Endothelial cell of umbilical vein (primary cell): ENCODE results near the gene OR6V1.

Experiments
- EZH2 ChIP-seq: IDR thresholded peaks from 2 replicates; pipeline ENCODE4 v1.6.1; 2012; ENCODE audit warnings: borderline replicate concordance, low read depth, mild to moderate bottlenecking, moderate library complexity, low read length, inconsistent platforms; ENCODE audit not compliant: severe bottlenecking
- JUN ChIP-seq: IDR thresholded peaks from 2 replicates; pipeline ENCODE4 v1.6.1; 2011; ENCODE audit warnings: borderline replicate concordance, low read depth; ENCODE audit not compliant: insufficient read length, insufficient read depth
- MYC ChIP-seq: IDR thresholded peaks from one replicate; pipeline ENCODE4 v1.6.1; 2011; ENCODE audit warnings: mild to moderate bottlenecking, low read depth, low read length
- POLR2A ChIP-seq: IDR thresholded peaks from 2 replicates; pipeline ENCODE4 v1.6.1; 2012; ENCODE audit warnings: low read depth, mild to moderate bottlenecking, control low read depth, low read length
- POLR2AphosphoS5 ChIP-seq: IDR thresholded peaks from 2 replicates; pipeline ENCODE4 v1.6.1; 2012; ENCODE audit warnings: low read depth, mild to moderate bottlenecking, control low read depth, low read length, moderate library complexity; ENCODE audit not compliant: insufficient read depth
- TF ChIP-seq, protein P1 (sequence below), 2 donors: IDR thresholded peaks; 1 replicate in 1 of 2; 2 replicates in 1 of 2; pipeline ENCODE4 v1.5.1; 2011; ENCODE audit warnings: low read length in 2 of 2, mild to moderate bottlenecking in 2 of 2, moderate library complexity in 2 of 2, control low read depth in 1 of 2, inconsistent platforms in 1 of 2, low read depth in 1 of 2; ENCODE audit not compliant: insufficient read depth in 1 of 2; ENCODE audit errors: extremely low read depth in 1 of 2
- TF ChIP-seq, protein P2 (sequence below): IDR thresholded peaks from 2 replicates; pipeline ENCODE4 v1.6.1; 2011; ENCODE audit not compliant: insufficient read depth, insufficient read length

DNA sequence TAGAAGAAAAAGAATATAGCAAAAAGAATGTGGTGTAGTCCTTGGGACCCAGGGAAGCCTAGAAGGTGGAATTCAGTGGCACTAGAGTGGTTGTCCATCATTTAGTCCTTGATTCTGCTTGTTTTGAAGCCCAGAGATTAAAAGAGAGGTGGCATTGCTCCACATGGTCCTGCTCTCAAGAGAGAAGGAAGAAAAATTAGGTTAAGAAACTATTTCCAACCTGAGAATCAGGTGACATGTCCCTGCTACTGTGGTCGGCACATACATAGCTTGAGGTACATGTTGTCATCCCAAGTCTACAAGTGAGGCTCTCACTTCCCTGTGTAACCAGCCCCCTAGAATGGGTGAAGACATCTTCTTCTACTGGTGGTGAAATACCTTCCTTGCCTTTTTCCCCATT is 25.1 kb upstream of the OR6V1 start, which contains the start of gene OR9A2:
- TF ChIP-seq, protein P1, sequence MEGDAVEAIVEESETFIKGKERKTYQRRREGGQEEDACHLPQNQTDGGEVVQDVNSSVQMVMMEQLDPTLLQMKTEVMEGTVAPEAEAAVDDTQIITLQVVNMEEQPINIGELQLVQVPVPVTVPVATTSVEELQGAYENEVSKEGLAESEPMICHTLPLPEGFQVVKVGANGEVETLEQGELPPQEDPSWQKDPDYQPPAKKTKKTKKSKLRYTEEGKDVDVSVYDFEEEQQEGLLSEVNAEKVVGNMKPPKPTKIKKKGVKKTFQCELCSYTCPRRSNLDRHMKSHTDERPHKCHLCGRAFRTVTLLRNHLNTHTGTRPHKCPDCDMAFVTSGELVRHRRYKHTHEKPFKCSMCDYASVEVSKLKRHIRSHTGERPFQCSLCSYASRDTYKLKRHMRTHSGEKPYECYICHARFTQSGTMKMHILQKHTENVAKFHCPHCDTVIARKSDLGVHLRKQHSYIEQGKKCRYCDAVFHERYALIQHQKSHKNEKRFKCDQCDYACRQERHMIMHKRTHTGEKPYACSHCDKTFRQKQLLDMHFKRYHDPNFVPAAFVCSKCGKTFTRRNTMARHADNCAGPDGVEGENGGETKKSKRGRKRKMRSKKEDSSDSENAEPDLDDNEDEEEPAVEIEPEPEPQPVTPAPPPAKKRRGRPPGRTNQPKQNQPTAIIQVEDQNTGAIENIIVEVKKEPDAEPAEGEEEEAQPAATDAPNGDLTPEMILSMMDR (IDR thresholded peaks at IDR 0.05; ENCODE audit: extremely low read depth in 1 of 2, insufficient read depth in 1 of 2, low read depth in 1 of 2, low read length in 2 of 2): no peak
- TF ChIP-seq EZH2 (no peak), POLR2A (no peak), JUN (no peak), MYC (no peak), POLR2AphosphoS5 (no peak)
- TF ChIP-seq, protein P2, sequence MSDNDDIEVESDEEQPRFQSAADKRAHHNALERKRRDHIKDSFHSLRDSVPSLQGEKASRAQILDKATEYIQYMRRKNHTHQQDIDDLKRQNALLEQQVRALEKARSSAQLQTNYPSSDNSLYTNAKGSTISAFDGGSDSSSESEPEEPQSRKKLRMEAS: no peak
